H1 (cell line): ENCODE data around the gene SCAMP4. TPM values are rescaled to one million over a fixed set of nuclear protein-coding genes. Genes with fewer than 3 reads are reported as not detected.

Source experiments
- CTCF ChIA-PET: fragments of 300-600 bp; sonication (Branson Sonifier 250); formaldehyde crosslinking; loops from one replicate; lab custom pipeline; 2021; ENCODE audit not compliant: partially characterized antibody; lab: Charles Lee
- POLR2A ChIA-PET: fragments of 300-600 bp; sonication (Branson Sonifier 250); formaldehyde crosslinking; loops from one replicate; lab custom pipeline; 2021; ENCODE audit warnings: inconsistent platforms; ENCODE audit not compliant: partially characterized antibody; lab: Charles Lee
- DNase-seq, 2 experiments: peaks; one replicate each; pipeline versions ENCODE4 v3.0.0 to v3.0.0-alpha.2; 2010 to 2022; ENCODE audit warnings: low spot score in 2 of 2, low read depth in 1 of 2, mixed read lengths in 1 of 2
- FAIRE-seq: peaks from 2 replicates; lab custom pipeline; 2011; peaks lifted over from hg19 to GRCh38; lab: Jason Lieb, UNC
- H2AFZ ChIP-seq: 2 replicates; pipeline ENCODE4 v1.8.1; 2012; ENCODE audit warnings: low read length, inconsistent platforms
- H2AK5ac ChIP-seq: 2 replicates; pipeline ENCODE4 v1.6.1; 2013; ENCODE audit warnings: low read depth, low read length
- H2BK120ac ChIP-seq: replicated peaks from 2 replicates; pipeline ENCODE3; 2013; ENCODE audit warnings: low read depth, low read length, inconsistent platforms
- H2BK12ac ChIP-seq: 2 replicates; pipeline ENCODE4 v1.6.1; 2013; ENCODE audit warnings: low read depth, low read length
- H2BK15ac ChIP-seq: 2 replicates; pipeline ENCODE4 v1.6.1; 2013; ENCODE audit warnings: low read length
- H2BK20ac ChIP-seq: 2 replicates; pipeline ENCODE4 v1.6.1; 2013; ENCODE audit warnings: low read length
- H2BK5ac ChIP-seq: 2 replicates; pipeline ENCODE4 v1.6.1; 2013; ENCODE audit warnings: low read depth, low read length
- H3K14ac ChIP-seq: 2 replicates; pipeline ENCODE4 v1.6.1; 2013; ENCODE audit warnings: inconsistent platforms; ENCODE audit not compliant: insufficient read length
- H3K18ac ChIP-seq: 2 replicates; pipeline ENCODE4 v1.6.1; 2013; ENCODE audit warnings: low read length; ENCODE audit errors: extremely low read depth
- H3K23ac ChIP-seq: 2 replicates; pipeline ENCODE4 v1.6.1; 2013; ENCODE audit warnings: inconsistent platforms; ENCODE audit not compliant: insufficient read length
- H3K23me2 ChIP-seq: 2 replicates; pipeline ENCODE4 v1.6.1; 2013; ENCODE audit warnings: low read depth, low read length
- H3K27ac ChIP-seq: 2 replicates; pipeline ENCODE4 v1.6.1; 2011; ENCODE audit warnings: low read depth, low read length, inconsistent platforms
- H3K27me3 ChIP-seq, 4 experiments: replicated peaks in 1 of 4; 1 replicate in 1 of 4; 2 replicates in 3 of 4; pipeline versions ENCODE4 v1.6.1 to v1.8.1; 2011 to 2013; ENCODE audit warnings: low read length in 3 of 4, mild to moderate bottlenecking in 3 of 4, inconsistent platforms in 2 of 4, mixed read lengths in 2 of 4, moderate library complexity in 1 of 4; ENCODE audit not compliant: control insufficient read depth in 3 of 4, insufficient read depth in 3 of 4; ENCODE audit errors: extremely low read depth in 1 of 4
- H3K36me3 ChIP-seq, 4 experiments: 2 replicates each; pipeline versions ENCODE4 v1.6.1 to v1.8.1; 2011 to 2013; ENCODE audit warnings: mild to moderate bottlenecking in 4 of 4, low read length in 3 of 4, moderate library complexity in 2 of 4, control low read depth in 1 of 4, inconsistent platforms in 1 of 4; ENCODE audit not compliant: insufficient read depth in 4 of 4, control insufficient read depth in 2 of 4
- H3K4ac ChIP-seq: replicated peaks from 2 replicates; pipeline ENCODE3; 2013; ENCODE audit warnings: low read length, low read depth, mixed read lengths, inconsistent platforms; ENCODE audit not compliant: insufficient read length
- H3K4me1 ChIP-seq, 4 experiments: replicated peaks in 1 of 4; 1 replicate in 1 of 4; 2 replicates in 3 of 4; pipeline versions ENCODE4 v1.6.1 to v1.8.1; 2011 to 2013; ENCODE audit warnings: low read length in 3 of 4, inconsistent platforms in 2 of 4, mixed read lengths in 1 of 4; ENCODE audit not compliant: insufficient read depth in 4 of 4, control insufficient read depth in 3 of 4
- H3K4me2 ChIP-seq, 2 experiments: 2 replicates each; pipeline versions ENCODE4 v1.6.1 to v1.8.1; 2011 to 2013; ENCODE audit warnings: low read depth in 2 of 2, low read length in 2 of 2, control low read depth in 1 of 2, inconsistent platforms in 1 of 2, mild to moderate bottlenecking in 1 of 2; ENCODE audit not compliant: insufficient read depth in 1 of 2
- H3K4me3 ChIP-seq, 4 experiments: fragments of 200-600, 300-600 bp in 1 of 4; sonication (generic), shearing (Covaris generic), sonication (Bioruptor Twin) in 1 of 4; 2 replicates each; pipeline versions ENCODE4 v1.5.1 to v1.8.1; 2011 to 2016; ENCODE audit warnings: low read length in 4 of 4, low read depth in 3 of 4, control low read depth in 2 of 4, inconsistent platforms in 2 of 4, mild to moderate bottlenecking in 2 of 4, mixed read lengths in 1 of 4, moderate library complexity in 1 of 4; ENCODE audit not compliant: insufficient read depth in 2 of 4; ENCODE audit errors: extremely low read depth in 1 of 4
- H3K56ac ChIP-seq: replicated peaks from 2 replicates; pipeline ENCODE3; 2013; ENCODE audit warnings: low read depth, mild to moderate bottlenecking, mixed read lengths, low read length, inconsistent platforms; ENCODE audit not compliant: insufficient read length
- H3K79me1 ChIP-seq: 2 replicates; pipeline ENCODE4 v1.6.1; 2013; ENCODE audit warnings: low read depth, low read length, control low read depth
- H3K79me2 ChIP-seq, 2 experiments: 2 replicates each; pipeline versions ENCODE4 v1.6.1 to v1.8.1; 2012 to 2013; ENCODE audit warnings: low read length in 2 of 2, mild to moderate bottlenecking in 2 of 2, inconsistent platforms in 1 of 2; ENCODE audit not compliant: insufficient read depth in 2 of 2, control insufficient read depth in 1 of 2
- H3K9ac ChIP-seq, 4 experiments: replicated peaks in 1 of 4; 1 replicate in 1 of 4; 2 replicates in 3 of 4; pipeline versions ENCODE4 v1.6.1 to v1.8.1; 2011 to 2013; ENCODE audit warnings: low read depth in 3 of 4, low read length in 3 of 4, control low read depth in 2 of 4, mild to moderate bottlenecking in 2 of 4, moderate library complexity in 2 of 4, inconsistent platforms in 1 of 4; ENCODE audit errors: extremely low read depth in 1 of 4
- H3K9me3 ChIP-seq, 2 experiments: 2 replicates each; pipeline versions ENCODE4 v1.6.1 to v1.8.1; 2012 to 2013; ENCODE audit warnings: mild to moderate bottlenecking in 2 of 2, moderate library complexity in 2 of 2, control low read depth in 1 of 2, inconsistent platforms in 1 of 2, low read depth in 1 of 2, low read length in 1 of 2, mixed read lengths in 1 of 2; ENCODE audit not compliant: insufficient read depth in 2 of 2
- H4K20me1 ChIP-seq, 2 experiments: replicated peaks in 1 of 2; 2 replicates each; pipeline versions ENCODE3 to v1.8.1; 2011 to 2013; ENCODE audit warnings: inconsistent platforms in 2 of 2, low read length in 2 of 2, mild to moderate bottlenecking in 1 of 2; ENCODE audit not compliant: insufficient read depth in 2 of 2, control insufficient read depth in 1 of 2
- H4K5ac ChIP-seq: 2 replicates; pipeline ENCODE4 v1.6.1; 2013; ENCODE audit warnings: low read length, low read depth, mixed read lengths, inconsistent platforms; ENCODE audit not compliant: insufficient read length
- H4K8ac ChIP-seq: 2 replicates; pipeline ENCODE4 v1.8.0; 2013; ENCODE audit warnings: mild to moderate bottlenecking, moderate library complexity, low read length, inconsistent platforms; ENCODE audit not compliant: insufficient read depth; ENCODE audit errors: extremely low read depth
- H4K91ac ChIP-seq: replicated peaks from 2 replicates; pipeline ENCODE3; 2013; ENCODE audit warnings: low read length, mixed read lengths, inconsistent platforms; ENCODE audit not compliant: insufficient read length
- KDM1A ChIP-seq: fragments of 200-600, 300-600 bp; sonication (generic); IDR thresholded peaks from 2 replicates; pipeline ENCODE4 v1.7.1; 2016; ENCODE audit warnings: mild to moderate bottlenecking, low read length, borderline replicate concordance
- KDM4A ChIP-seq: IDR thresholded peaks from one replicate; pipeline ENCODE4 v1.7.1; 2012; ENCODE audit warnings: low read depth, mild to moderate bottlenecking, moderate library complexity, low read length, inconsistent platforms; ENCODE audit not compliant: severe bottlenecking
- RBBP5 ChIP-seq: IDR thresholded peaks from 2 replicates; pipeline ENCODE4 v1.7.1; 2012; ENCODE audit warnings: low read depth, mild to moderate bottlenecking, inconsistent platforms, low read length, moderate library complexity, borderline replicate concordance
- WGBS, 2 experiments: shearing (Covaris generic) in 1 of 2; methylation state at CpG; one replicate each; pipeline versions ENCODE4 v1.1.6 to v1.1.7; 2013 to 2015; ENCODE audit warnings: low lambda C conversion rate in 2 of 2, mixed read lengths in 2 of 2, inconsistent platforms in 1 of 2, low coverage in 1 of 2, missing lambda C conversion rate in 1 of 2; ENCODE audit not compliant: insufficient replicate concordance in 2 of 2, insufficient coverage in 1 of 2, insufficient read length in 1 of 2; ENCODE audit errors: extremely low coverage in 1 of 2, missing lambda C conversion rate in 1 of 2; 5-methylcytosine and 5-hydroxymethylcytosine counted together
- polyA plus RNA-seq, 7 experiments: library from polyadenylated mRNA; depleted of rRNA in 3 of 7; stranded (reverse) in 5 of 7; unstranded in 2 of 7; fragments of >200 nt in 5 of 7; fragments of 200-250 nt in 2 of 7; gene quantifications; 1 replicate in 5 of 7; 2 replicates in 1 of 7; 4 replicates in 1 of 7; pipeline versions ENCODE4 v1.2.1 to v1.2.3, GENCODE V29; 2011 to 2013; ENCODE audit warnings: missing spikeins in 2 of 7, mixed read lengths in 2 of 7
- total RNA-seq: library from RNA; stranded (reverse); fragmentation: NEBNext Ultra II Directional; extraction: Animal tissue kit (Norgen Biotek cat#: 25700); gene quantifications from 2 replicates; pipeline ENCODE4 v1.2.1, GENCODE V29; 2021

SCAMP4 gene
- total and polyA plus RNA-seq, 2 of the 8 experiments (the other 6 are each of a cell fraction or from before 2014, with no cell fraction given): 17.1 to 61.4 TPM

DNA sequence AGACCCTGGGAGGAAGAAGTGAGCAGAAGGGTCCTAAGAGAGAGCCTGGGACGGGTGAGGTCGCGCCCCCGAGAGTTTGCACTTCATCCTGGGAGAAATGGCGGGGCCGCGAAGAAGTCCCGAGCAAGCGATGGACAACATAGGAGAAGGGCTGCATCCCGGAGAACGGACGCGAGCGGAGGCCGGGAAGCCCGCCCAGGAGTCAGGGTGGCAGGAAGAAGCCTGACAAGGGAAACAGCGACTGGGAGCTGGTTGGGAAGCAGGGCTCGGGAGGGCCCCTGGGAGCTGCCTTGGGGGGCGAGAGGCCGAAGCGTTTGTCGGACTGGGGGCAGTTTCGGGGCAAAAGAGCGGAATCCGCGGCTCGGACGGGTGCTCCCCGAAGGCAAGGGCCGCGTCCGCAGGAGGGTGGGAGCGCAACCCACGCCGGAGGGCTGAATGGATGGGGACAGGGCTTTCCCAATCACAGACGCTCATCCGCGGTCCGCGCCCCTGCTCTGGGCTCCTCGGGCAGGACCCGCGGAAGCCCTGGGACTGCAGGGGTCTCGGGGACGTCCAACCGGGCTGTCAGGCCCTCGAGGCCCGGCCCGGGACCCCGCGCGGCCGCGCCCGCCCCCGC, 20.4 kb upstream of the SCAMP4 start:
- H4K8ac ChIP-seq: 0 out of 2 replicates have a peak overlapping the region, but pooled peaks have one; percentile 68
- POLR2A ChIA-PET: interaction anchor here (0.7 to 2.1 kb wide), 8 partner anchors 10 to 266 kb away, joined by 3 to 9 read pairs (median 4); partner anchors contain the start of gene AP3D1

More for the DNA sequence above, 20.4 kb upstream of the SCAMP4 start:
- peak overlapping the region; percentile 67 to 74 (median 70); a peak in 6 of 7 replicates for H3K9ac ChIP-seq
- H3K27me3 ChIP-seq: no peaks in the 10 kb centered on the region; a peak in 2 of 7 replicates
- CTCF ChIA-PET: interaction anchor here (1.7 to 1.9 kb wide), 2 partner anchors 9 to 13 kb away, joined by 4 to 5 read pairs; no protein-coding TSS in a partner anchor
- no peak overlapping the region for H2BK5ac ChIP-seq
- peak overlapping the region; percentile 81 to 85 for H3K4me2 ChIP-seq
- H3K18ac ChIP-seq: no peak overlapping the region
- H3K56ac ChIP-seq: peak overlapping the region; percentile 46
- H3K4me1 ChIP-seq: peaks cover 3 to 14% (median 9%) of the 10 kb centered on the region in 4 experiments; a peak in 6 of 7 replicates
- peak overlapping the region; percentile 72; the same call in 1 of the 2 replicates for H2BK15ac ChIP-seq
- H3K79me1 ChIP-seq: peaks cover 23% of the 10 kb centered on the region
- no peak overlapping the region for H2AK5ac ChIP-seq
- WGBS, 2 experiments: 4% methylated on average over 40 of the region's 56 CpGs; no CpG with 5 or more reads in 1 of the 2 experiments
- no peaks in the 10 kb centered on the region for H3K36me3 ChIP-seq
- H3K27ac ChIP-seq: no peak overlapping the region
- no peak overlapping the region for H2AFZ ChIP-seq
- no peak overlapping the region for H2BK12ac ChIP-seq
- no peak overlapping the region for H2BK120ac ChIP-seq
- H4K20me1 ChIP-seq: peaks cover 13 to 23% of the 10 kb centered on the region in 2 experiments
- no peak overlapping the region for H3K4ac ChIP-seq
- no peak overlapping the region for H3K14ac ChIP-seq
- H3K4me3 ChIP-seq: peak overlapping the region; percentile 69 to 81 (median 76)
- TF ChIP-seq KDM1A (no peak), RBBP5 (0 out of 2 replicates have a peak, but pooled peaks have one; percentile 32), KDM4A (peak; percentile 36)
- peaks cover 6% of the 10 kb centered on the region; the same call in 1 of the 2 replicates for H3K23me2 ChIP-seq
- no peaks in the 10 kb centered on the region for H3K9me3 ChIP-seq
- DNase-seq (no peak), FAIRE-seq (no peak)
- no peak overlapping the region for H2BK20ac ChIP-seq
- no peak overlapping the region for H4K5ac ChIP-seq
- H3K23ac ChIP-seq: no peak overlapping the region
- no peak overlapping the region for H4K91ac ChIP-seq
- peaks cover 7 to 29% of the 10 kb centered on the region in 2 experiments; a peak in 3 of 4 replicates for H3K79me2 ChIP-seq
